ENCODE data around the gene CCDC121. TPM values are rescaled to one million over a fixed set of nuclear protein-coding genes. Genes with fewer than 3 reads are reported as not detected.
A peak's percentile ranks its signal among the peaks of the same experiment; 100 is the strongest.

The CCDC121 gene
- total and polyA plus RNA-seq, 9 of the 15 experiments (the other 6 are each of a cell fraction or from before 2014, with no cell fraction given): 2.2 to 4.7 (median 4.1) TPM

GRCh38 chr2:27583390-27583915, 45.4 kb downstream of the CCDC121 start (continued):
- TF ChIP-seq YY1 (IDR thresholded peaks at IDR 0.05; ENCODE audit: borderline replicate concordance in 1 of 3, control insufficient read depth in 1 of 3, extremely low read depth in 1 of 3, insufficient read depth in 3 of 3, insufficient read length in 1 of 3, insufficient replicate concordance in 2 of 3, low read depth in 1 of 3, low read length in 2 of 3) (peak in 1 of 3 experiments; percentile 13), ZNF740 (CRISPR knock-in tag; IDR thresholded peaks at IDR 0.05) (no peak), ZNF740 (tag; IDR thresholded peaks at IDR 0.05) (no peak), NFRKB (IDR thresholded peaks at IDR 0.05; ENCODE audit: low read depth) (0 out of 2 replicates have a peak, but pooled peaks have one; percentile 68), RBM22 (IDR thresholded peaks at IDR 0.05; ENCODE audit: low read depth, low read length, poor library complexity, severe bottlenecking) (no peak), ZNF512 (tag; IDR thresholded peaks at IDR 0.05) (no peak; the same call in 1 of the 2 replicates), HSF4 (CRISPR knock-in tag; IDR thresholded peaks at IDR 0.05; ENCODE audit: borderline replicate concordance) (no peak), ZSCAN32 (CRISPR knock-in tag; IDR thresholded peaks at IDR 0.05) (peak; percentile 17; the same call in 1 of the 2 replicates), CBX5 (IDR thresholded peaks at IDR 0.05; ENCODE audit: borderline replicate concordance, low read depth) (no peak), ARNT (IDR thresholded peaks at IDR 0.05) (0 out of 4 replicates have a peak, but pooled peaks of 1 of the 2 experiments have one; percentile 35), ZNF184 (CRISPR knock-in tag; IDR thresholded peaks at IDR 0.05) (no peak), ZNF57 (CRISPR knock-in tag; IDR thresholded peaks at IDR 0.05) (no peak), TAF7 (tag; IDR thresholded peaks at IDR 0.05) (0 out of 2 replicates have a peak, but pooled peaks have one; percentile 3), SNIP1 (IDR thresholded peaks at IDR 0.05; ENCODE audit: low read depth) (0 out of 2 replicates have a peak, but pooled peaks have one; percentile 20), MECOM (CRISPR knock-in tag; IDR thresholded peaks at IDR 0.05) (no peak), ZNF668 (CRISPR knock-in tag; IDR thresholded peaks at IDR 0.05) (no peak), NR2C2 (CRISPR knock-in tag; IDR thresholded peaks at IDR 0.05) (no peak), NR2C2 (tag; IDR thresholded peaks at IDR 0.05) (peak; percentile 22), ZNF75A (CRISPR knock-in tag; IDR thresholded peaks at IDR 0.05) (0 out of 2 replicates have a peak, but pooled peaks have one; percentile 21), KLF1 (tag; IDR thresholded peaks at IDR 0.05) (no peak), GABPB1 (CRISPR knock-in tag; IDR thresholded peaks at IDR 0.05) (no peak), MIER1 (IDR thresholded peaks at IDR 0.05; ENCODE audit: low read depth) (0 out of 2 replicates have a peak, but pooled peaks have one; percentile 56), POLR2AphosphoS5 (IDR thresholded peaks at IDR 0.05; ENCODE audit: control insufficient read depth, insufficient read depth, low read depth, low read length) (no peak)

All from K562 (cell line).